ENCODE measurements around the gene PID1.

The PID1 gene

GRCh38 chr2:229270551-229271410 is at the start of gene PID1:
TSS of gene PID1 (minus strand) at chr2:229271287. CDS start at chr2:229271043, 244 bp downstream.
- TF ChIP-seq, protein P1, sequence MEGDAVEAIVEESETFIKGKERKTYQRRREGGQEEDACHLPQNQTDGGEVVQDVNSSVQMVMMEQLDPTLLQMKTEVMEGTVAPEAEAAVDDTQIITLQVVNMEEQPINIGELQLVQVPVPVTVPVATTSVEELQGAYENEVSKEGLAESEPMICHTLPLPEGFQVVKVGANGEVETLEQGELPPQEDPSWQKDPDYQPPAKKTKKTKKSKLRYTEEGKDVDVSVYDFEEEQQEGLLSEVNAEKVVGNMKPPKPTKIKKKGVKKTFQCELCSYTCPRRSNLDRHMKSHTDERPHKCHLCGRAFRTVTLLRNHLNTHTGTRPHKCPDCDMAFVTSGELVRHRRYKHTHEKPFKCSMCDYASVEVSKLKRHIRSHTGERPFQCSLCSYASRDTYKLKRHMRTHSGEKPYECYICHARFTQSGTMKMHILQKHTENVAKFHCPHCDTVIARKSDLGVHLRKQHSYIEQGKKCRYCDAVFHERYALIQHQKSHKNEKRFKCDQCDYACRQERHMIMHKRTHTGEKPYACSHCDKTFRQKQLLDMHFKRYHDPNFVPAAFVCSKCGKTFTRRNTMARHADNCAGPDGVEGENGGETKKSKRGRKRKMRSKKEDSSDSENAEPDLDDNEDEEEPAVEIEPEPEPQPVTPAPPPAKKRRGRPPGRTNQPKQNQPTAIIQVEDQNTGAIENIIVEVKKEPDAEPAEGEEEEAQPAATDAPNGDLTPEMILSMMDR (IDR thresholded peaks at IDR 0.05; ENCODE audit: control insufficient read depth, extremely low read depth, insufficient read depth): no peak
- no peak for DNase-seq (ENCODE audit: low read depth)
- no peak within 1 kb of the TSS for H3K4me3 ChIP-seq (ENCODE audit: low read depth, low read length)

- TF ChIP-seq, protein P1 (IDR thresholded peaks at IDR 0.05; ENCODE audit: control insufficient read depth, extremely low read depth, insufficient read depth): no peak
- H3K4me3 ChIP-seq (ENCODE audit: low read depth, low read length): no peak overlapping the region
- DNase-seq (ENCODE audit: low read depth): no peak
Observed at GRCh38 chr2:229319558-229319957, 48.5 kb upstream of the PID1 start.

- TF ChIP-seq, protein P1 (IDR thresholded peaks at IDR 0.05; ENCODE audit: control insufficient read depth, extremely low read depth, insufficient read depth): no peak
- no peak overlapping the region for H3K4me3 ChIP-seq (ENCODE audit: low read depth, low read length)
- DNase-seq (ENCODE audit: low read depth): no peak
Observed at GRCh38 chr2:229314117-229314516, 43.0 kb upstream of the PID1 start.

- TF ChIP-seq, protein P1 (IDR thresholded peaks at IDR 0.05; ENCODE audit: control insufficient read depth, extremely low read depth, insufficient read depth): no peak
- H3K4me3 ChIP-seq (ENCODE audit: low read depth, low read length): no peak overlapping the region
- no peak for DNase-seq (ENCODE audit: low read depth)
Observed at GRCh38 chr2:229313591-229313990, 42.5 kb upstream of the PID1 start.

- DNase-seq (ENCODE audit: low read depth): no peak
- no peak overlapping the region for H3K4me3 ChIP-seq (ENCODE audit: low read depth, low read length)
Observed at GRCh38 chr2:229301237-229301636, 30.1 kb upstream of the PID1 start.

DNA sequence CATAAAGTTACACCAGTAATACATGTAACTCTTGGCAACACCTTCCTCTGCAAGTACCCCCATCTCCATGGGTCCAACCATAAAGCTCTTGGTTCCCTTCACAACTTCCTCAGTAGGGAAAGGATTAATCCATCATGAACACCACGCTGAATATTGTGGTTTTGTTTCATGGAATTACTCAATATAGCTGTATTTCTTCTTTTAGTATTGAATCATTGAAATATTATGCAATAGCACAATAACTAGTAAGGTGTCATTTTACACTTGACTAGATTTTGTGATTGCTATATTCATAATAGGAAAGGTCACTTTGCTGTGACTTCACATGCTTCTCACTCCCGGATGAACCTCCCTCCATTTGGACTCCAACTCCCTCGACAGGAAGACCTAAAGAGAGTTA is 29.7 kb upstream of the PID1 start:
- TF ChIP-seq, protein P1 (IDR thresholded peaks at IDR 0.05; ENCODE audit: control insufficient read depth, extremely low read depth, insufficient read depth): no peak
- H3K4me3 ChIP-seq (ENCODE audit: low read depth, low read length): no peak overlapping the region
- no peak for DNase-seq (ENCODE audit: low read depth)

More at GRCh38 chr2:229301237-229301636, 30.1 kb upstream of the PID1 start:
- TF ChIP-seq, protein P1 (IDR thresholded peaks at IDR 0.05; ENCODE audit: control insufficient read depth, extremely low read depth, insufficient read depth): no peak

Data from LNCaP clone FGC (cell line).